NCI-H2081 treated with DMSO at 0.1 percent for 48 hours (cell line): ENCODE data around the gene CHMP1A.

ENCODE experiments used
- DNase-seq: peaks from one replicate; lab custom pipeline; 2025; lab: John Stamatoyannopoulos, UW

Gene CHMP1A

DNA sequence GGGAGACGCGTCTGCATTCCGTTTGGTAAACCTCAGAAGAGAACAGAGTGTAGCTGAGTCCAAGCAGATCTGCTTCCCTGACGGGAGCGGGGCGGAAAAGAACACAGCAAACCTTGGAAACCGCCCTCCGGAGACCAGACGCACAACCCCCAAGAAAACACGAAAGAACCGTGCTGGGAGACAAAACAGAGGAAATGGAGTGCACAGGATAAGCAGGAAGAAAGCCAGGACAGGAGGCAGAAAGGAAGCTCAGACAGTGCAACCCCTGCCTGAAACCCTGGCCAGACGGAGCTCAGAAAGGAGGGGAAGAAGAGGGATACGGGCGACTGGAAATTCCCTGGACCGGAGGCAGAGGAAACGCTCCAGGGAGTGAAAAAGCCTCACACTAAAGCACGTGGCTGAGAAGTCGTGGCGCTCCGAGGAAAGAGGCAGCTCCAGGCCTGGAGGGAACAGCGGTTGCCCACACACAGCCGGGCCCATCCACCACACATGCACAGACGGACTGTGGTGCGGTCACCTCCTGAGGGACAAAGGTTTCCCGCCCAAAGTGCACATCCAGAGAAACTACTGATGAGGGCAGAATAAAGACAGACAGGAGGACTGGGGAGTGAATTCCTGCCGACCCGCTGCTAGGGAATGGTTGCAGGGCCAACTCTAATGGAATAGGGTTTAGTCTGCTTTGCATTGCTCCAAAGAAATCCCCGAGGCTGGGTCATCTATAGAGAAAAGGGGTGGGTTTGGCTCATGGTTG, 33.8 kb downstream of the CHMP1A start:
- no peak for DNase-seq

DNA sequence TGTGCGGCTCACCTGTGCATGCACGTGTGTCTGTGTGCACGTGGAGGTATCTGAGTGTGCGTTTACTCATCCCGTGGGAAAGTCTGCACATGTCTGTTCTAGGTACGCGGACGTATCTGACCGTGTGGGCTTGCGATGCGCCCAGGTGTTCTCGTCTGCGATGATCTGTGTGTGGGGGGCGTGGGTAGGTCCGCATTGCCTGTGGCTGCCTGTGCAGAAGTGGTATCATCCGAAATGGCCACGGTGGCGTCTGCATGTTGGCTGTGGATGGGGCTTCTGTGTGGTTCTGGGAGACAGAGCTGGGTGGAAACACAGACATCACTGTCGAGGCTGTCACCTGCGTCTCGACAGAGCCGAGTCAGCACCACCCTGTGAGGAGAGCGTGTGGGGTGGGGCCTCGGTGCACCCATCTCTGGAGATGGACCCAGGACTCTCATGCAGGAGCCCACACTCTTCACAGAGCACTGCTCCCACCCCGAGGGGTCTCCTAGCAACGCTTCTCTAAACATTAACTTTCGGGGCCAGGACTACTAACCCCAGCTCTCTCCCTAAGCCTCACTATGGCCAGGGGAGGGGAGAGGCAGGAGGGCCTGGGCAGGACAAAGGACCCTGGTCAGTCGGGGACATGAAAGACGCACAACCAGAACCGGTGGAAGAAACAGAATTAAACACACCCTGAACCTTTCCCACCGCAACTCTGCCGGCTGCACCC, 35.7 kb downstream of the CHMP1A start:
- no peak for DNase-seq

DNA sequence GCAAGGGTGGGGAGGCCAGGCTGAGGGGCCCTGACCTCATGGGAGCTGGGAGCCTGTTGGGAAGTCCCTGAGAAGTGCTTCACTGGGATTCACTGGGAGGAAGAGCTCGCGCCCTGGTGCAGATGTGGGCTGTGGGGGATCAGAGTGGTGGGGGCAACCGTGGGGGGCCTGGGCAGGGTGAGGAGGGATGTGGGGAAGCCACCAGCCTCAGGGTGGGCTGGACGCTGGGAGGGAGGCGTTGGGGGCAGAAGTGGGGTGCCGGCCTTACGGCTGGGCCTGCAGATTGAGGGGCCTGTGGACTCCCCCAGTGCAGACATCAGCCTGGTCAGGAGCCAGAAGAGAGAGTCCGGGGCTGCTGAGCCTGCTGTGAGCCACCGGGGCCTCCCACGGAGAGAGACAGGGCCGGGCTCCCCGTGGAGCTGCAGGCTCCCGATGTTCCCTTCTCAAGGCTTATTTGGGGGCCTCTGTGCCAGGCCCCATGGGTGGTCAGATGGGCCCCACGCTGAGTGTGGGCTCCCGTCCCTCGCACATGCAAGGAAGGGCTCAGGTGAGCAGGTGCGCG, 36.3 kb downstream of the CHMP1A start:
- DNase-seq = no peak

DNA sequence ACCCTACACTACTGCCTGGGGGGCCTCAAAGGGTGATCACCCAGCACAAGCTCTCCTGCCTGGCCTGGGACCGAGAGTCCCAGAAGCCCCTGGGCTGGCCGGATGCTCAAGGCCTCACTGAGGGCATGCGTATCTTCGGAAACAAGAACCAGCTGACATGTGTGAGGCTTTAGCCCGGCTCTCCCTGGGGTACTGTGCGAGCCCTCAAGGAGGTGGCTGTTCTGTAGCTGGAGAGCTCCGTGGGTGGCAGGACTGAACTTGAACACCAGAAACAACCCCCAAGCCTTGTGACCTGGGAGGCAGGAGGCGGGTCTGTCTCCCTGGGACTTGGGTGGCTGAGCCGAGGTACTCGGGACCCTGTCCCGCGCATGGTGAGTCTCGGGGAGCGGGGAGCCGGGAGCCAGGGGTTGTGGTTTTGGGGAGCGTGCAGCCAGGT, 37.1 kb downstream of the CHMP1A start:
- DNase-seq = no peak

DNA sequence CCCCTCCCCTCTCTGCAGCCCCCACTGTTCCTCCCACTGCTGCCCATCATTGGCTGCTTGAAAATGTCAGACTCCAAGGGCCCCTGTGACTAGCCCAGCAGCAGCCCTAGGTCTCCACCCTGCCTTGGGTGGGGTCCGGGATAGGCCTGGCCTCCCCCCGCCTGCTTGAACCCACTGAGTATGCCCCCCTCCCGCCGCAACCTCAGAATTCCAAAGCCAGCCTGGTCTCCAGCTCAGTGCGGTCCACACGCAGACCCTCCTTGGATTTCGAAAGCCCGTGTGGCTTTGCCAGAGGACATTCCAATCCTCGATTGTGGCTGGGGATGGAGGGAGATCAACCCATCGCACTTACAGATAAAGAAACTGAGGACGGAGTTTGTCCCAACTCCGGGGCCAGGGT, 37.7 kb downstream of the CHMP1A start:
- DNase-seq = no peak

DNA sequence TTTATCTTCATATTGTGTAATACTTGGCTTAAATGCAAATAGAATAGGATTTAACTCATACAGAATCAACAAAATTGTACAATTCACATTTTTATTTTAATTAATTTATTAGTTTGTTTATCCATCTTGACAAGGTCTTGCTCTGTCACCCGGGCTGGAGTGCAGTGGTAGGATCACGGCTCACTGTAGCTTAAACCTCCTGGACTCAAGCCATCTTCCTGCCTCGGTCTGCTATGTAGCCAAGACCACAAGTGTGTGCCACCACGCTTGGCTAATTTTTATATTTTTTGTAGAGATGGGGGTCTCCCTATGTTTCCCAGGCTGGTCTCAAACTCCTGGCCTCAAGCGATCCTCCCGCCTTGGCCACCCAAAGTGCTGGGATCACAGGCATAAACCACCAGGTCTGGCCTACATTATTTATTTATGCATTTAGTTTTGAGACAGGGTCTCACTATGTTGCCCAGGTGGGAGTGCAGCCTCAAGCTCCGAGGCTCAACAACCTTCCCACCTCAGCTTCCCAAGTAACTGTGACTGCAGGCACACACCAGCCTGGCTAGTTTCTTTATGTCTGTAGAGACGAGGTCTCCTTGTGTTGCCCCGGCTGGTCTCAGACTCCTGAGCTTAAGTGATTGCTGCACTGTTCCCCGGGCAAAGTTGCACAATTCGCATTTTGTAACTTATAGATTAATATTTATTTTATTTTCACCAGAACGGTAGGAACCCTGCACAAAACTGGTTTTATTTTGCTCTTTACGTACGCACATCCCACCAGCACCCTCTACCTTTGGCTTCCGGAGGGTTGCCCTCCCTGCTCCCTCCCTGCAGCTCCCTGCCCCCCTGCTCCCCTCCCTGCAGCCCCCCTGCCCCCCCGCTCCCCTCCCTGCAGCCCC, 39.2 kb downstream of the CHMP1A start:
- no peak for DNase-seq

DNA sequence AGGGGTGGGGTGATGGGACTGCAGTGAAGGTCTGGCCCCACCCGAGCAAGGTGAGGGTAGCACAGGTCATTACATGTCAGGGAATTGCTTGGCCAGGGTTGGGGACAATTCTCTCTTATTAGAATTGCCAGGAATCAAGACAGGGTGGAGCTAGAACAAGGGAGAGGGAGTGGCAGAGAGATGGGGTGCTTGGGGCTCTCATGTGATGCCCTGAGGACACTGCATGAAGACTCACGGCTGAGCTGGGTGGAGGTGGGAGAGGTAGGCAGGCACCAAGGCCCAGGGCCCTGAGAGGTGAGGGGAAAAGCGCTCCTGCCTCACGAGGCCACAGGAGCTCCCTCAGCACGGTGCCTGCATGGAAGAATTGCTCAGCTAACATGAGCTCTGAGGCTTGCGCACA, 40.5 kb downstream of the CHMP1A start:
- no peak for DNase-seq

DNA sequence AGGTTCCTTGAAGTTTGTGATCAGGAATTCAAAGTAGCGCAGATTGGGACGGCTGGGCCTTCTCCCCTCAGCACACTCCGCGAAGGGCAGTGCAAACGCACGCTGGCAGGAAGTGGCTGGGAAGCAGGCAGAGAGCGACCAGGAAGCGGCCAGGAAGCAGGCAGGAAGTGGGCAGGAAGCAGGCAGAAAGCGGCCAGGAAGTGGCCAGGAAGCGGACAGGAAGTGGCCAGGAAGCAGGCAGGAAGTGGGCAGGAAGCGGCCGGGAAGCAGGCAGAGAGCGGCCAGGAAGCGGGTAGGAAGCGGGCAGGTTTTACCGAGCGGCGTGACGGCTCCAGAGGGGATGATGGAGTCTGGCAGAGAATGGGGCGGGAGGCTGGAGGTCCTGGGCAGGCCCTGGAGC, 40.9 kb downstream of the CHMP1A start:
- DNase-seq = no peak

DNA sequence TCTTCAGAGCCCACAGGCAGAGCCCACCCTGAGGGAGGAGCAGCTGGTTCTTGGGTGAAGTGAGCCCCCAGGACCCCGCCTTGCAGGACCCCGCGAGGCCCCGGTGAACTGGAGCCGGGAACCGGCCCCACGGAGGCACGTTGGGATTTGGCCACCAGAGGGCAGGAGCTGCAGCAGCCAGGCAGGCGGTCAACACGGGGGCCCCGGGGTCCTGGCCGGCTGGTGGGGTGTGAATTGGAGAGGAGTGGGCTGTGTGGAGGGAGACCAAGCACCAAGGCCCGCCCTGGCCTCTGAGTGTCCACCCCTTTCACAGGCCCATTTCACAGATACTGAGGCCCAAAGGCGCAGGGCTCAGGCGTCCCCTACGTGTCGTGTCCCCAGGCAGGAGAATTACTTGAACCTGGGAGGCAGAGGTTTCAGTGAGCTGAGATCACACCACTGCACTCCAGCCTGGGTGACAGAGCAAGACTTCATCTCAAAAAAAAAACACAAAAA, 41.9 kb downstream of the CHMP1A start:
- no peak for DNase-seq

DNA sequence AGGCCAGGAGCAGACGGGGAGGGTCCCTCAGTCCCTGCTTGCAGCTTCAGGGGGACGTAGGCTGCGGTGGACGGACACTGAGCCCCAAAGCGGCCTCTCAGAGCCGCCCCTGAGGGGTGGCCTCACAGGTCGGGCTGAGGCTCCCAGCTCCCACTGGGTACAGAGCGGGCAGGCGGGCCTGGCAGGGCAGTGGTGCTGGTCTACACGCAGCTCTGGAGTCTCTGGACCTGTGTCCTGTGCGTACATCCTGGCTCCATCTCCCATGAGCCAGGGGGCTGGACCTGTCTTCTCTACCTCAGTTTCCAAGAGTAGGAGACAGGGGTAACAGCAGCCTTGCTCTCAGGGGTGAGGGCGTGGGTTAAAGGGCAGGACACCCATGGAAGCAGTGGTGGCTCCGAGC, 42.3 kb downstream of the CHMP1A start:
- DNase-seq = no peak

DNA sequence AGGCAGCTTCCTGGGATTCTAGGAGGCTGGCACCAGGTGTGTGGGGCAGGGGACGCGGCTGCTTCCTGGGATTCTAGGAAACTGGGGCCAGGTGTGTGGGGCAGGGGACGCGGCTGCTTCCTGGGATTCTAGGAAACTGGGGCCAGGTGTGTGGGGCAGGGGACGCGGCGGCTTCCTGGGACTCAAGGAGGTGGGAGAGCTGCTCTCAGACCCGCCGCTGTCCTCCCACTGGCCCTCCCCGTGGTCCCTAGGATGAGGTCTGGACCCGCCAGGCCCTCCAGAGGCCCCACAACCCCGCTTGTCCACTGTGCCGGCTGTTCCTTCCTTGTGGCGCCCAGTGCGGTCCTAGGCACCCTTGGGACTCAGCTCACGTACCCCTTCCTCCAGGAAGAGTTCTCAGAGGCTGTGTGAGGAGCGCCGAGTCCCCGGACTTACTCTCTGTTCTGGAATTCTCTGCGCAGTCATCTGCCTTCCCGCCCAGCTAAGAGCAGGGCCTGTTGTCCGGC, 43.5 kb downstream of the CHMP1A start:
- DNase-seq = no peak

DNA sequence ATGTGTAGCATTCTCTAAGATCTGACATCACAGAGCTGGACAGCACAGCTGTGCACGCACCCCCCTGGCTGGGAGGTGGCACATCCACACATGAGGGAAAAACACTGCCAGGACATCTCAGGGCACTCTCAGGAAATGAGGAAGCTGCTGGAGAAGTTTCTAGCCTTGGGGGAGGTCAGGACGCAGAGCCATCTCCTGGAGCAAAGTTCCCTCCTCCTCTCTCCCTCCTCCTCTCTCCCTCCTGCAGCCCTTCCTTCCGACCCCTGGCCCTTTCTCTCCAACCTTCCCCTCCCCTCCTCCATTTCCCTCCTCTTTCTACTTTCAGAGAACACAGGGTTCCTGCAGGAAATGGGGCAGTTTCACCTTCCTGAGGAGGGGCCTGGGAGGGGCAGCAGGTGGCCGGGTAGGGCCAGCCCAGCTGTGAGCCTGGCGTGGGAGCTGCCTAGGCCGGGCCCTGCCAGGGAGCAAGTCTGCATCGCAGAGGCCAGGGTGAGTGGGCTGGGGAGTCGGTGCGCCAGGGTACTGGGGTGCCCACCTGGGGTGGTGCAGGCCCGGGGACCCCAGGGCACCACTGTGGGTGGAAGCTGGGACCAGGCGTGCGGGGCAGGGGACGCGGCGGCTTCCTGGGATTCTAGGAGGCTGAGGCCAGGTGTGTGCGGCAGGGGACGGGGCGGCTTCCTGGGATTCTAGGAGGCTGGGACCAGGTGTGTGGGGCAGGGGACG, 44.1 kb downstream of the CHMP1A start, which contains the start of gene DPEP1:
TSS of gene DPEP1 (plus strand) at position 412 of the 723 bp plus-strand sequence. CDS start 16,769 bp downstream, outside the sequence.
- no peak for DNase-seq

DNA sequence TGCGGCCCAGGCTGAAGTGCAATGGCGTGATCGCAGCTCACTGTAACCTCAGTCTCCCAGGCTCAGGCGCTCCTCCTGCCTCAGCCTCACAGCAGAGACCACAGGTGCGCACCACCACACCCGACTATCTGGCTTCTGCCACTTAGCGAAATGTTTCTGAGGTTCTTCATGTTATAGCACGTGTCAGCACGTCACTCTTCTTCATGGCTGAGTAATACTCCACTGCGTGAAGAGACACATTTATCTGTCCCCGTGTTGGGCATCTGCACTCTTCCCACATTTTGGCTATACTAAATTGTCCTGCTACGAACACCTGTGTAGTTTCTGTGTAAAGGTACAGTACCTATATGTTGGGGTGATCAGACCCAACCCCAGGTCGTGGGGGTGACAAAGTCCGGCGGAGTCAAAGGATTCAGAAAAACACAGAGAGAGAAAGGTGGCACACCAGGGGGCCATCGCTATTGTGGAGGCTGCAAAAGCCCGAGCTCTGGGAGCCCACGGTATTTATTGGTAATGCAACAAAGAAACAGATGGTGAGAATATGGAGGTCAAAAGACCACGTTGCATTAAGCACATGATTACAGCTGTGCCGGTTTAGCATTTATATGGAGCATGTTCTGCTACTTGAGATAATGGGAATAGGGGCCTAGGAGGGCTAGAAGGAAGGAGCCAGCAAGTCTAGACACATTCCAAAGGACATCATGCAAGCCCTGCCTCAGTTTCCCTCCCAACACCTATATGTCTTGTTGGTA, 44.9 kb downstream of the CHMP1A start:
- no peak for DNase-seq

DNA sequence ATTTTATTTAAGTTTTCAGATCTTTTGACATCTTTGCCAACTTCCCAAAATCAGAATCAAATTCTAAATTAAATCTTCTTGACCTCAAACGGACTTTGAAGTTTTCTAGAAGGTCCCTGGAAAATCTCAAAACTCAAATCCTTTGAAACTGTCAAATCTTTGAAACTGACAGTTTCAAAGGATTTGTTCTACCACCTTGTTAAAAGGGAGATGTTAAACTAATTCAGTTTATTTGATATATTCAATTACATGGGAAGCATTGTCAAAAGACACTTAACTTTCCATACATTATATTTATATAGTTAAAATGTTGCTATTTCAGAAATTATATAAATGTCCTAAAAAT, 47.4 kb downstream of the CHMP1A start:
- DNase-seq = no peak

DNA sequence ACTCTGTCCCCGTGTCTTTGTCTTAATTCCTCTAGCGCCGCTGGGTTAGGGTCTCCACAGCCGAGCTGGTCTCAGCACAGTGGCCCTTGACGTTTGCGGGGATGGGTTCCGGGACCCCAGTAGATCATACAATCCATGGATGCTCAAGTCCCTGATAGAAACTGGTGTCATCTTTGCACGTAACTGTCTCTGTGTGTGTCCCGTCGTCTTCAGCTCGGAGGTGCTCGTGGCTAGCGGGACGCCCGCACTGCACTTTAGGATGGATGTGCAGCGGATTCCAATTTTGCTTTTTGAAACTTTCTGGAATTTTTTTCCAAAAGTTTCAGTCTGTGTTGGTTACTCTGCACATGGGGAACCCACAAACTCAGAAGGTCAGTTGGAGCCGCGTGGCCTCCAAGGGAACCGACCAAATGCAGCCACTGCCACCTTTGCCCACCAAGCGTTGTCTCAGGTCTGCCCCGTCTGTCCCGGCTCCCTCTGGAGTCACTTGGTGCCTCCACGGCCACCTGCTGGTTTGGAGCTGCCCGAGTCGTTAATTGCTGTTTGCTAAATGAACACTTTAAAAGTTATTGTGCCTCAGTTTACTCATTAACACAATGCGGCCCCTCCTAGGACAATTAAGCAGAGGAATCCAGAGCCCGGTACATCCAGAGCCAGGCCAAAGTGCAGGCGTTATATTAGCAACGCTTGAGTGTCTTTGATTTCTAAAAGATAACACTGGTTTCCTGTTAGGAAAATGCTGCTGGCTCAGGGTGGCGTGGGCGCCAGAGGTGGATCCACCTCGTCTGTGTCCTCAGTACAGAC, 49.4 kb downstream of the CHMP1A start:
- no peak for DNase-seq

DNA sequence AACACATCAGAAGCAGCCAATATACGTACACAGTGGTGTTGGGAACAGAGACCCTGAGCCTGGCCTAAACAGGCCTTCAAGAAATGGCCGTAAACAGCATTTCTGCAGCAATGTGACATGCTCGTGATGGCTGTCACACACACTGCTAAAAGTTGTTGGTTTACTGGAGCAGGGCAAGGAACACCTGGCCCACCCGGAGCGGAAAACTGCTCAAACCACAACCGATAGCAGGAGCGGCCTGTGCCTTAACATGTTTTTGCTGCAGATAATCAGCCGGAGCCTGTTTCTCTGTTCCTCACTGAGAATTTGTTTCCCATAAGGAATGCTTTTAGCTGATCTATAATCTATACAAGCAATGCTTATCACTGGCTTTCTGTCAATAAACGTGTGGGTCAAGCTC, 50.1 kb downstream of the CHMP1A start:
- no peak for DNase-seq

DNA sequence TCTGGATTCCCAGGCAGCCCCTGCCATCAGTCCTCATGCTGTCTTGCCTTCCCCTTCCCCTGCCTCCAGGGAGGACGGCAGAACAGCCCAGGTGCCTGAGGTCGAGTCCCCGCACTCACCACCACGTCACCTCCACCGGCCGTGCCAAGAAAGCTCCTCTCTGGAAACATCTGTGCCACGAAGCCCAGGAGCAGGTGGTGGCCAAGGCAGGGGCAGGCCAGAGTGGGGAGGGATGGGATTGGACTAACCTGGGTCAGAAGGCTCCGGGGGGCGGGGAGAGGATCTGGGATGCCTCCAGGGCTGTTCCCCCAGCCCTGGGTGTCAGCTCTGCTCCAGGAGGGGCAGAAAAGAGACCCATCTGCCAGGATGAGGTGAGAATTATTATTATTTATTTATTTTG, 51.5 kb downstream of the CHMP1A start:
- DNase-seq = no peak

DNA sequence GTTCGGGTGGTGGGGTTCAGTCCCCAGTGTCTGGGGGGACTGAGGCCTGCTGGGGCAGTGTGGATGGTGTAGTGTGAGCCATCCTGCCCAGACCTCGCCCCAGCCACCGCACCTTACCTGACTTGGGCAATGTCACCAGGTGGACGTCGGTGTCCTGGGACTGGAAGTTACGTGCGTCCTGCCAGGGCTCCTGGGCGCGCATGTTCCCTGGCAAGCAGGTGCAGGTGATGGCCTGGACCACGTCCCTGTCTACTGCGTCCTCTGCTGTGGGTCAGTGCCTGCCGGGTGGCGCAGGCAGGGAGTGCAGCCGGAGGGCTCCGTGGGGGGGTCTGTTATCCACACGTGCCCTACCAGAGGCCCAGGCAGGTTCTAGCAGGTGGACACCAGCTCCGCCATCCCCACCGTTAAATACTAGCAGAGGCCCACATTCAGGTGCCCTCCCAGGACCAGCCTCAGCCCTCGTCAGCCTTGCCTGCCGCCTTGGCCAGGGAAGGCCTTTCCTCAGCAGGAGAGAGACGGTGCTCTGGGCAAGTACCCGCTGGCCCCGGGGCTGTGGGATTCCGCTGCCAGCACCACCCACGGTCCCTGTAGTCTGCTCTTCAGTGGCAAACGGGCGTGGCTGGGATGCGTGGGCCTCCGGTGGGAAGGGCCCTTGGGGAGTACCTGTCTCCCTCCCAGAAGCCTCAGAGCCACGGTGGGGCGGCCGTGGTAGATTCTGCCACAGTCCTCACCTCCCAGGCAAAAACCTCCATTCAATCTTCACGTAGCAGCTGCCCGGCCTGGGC, 52.1 kb downstream of the CHMP1A start:
- DNase-seq = no peak

DNA sequence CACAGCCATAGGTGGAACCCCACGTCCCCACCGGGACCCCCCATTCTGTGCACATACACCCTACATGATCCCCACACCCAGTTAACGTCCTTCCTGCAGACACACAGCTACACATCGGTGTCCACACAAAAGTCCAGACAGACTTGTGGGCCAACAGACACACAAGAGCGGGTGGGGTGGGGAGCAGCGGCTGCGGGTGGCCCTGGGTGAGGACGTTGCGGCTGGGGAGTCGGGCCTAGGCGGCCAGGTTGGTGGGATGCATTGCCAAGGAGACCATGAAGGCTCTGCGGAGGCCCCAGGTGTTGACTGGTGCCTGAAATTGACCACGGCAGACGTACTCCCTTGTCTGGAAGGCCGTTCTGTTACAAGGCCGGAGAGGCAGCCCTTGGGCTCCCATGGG, 52.7 kb downstream of the CHMP1A start:
- DNase-seq = no peak
